Measurements from ENCODE around the gene RERE. TPM values are rescaled to one million over a fixed set of nuclear protein-coding genes. Genes with fewer than 3 reads are reported as not detected.
"Not testable (repeated sequence)": the region's sequence is repeated elsewhere in the genome, so short reads cannot be mapped to it uniquely, and the experiment has no call there.

RERE gene
- total and polyA plus RNA-seq, 2 donors: 69.0 to 168 TPM

DNA sequence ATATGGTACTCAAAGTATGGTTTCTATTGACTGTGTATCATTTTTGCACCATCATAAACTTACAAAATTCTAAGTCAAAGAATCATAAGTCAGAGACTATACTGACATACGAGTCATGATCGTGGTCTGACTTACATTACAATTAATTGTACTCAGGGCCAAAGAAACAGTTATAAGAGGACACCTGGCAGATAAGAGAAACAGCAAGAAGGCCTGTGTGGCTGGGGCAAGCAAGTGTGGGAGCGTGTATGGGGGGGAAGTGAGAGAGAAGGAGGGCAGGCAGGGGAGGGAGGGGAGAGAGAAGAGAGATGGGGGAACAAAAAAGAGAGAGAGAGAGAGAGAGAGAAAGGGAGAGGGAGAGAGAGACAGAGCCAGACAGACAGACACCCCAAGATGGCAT, 70.9 kb downstream of the RERE start:
- DNase-seq (ENCODE audit: extremely low spot score): no peak
- Histone ChIP-seq H3K36me3 (ENCODE audit: insufficient read depth) (no peaks in the 10 kb centered on the region), H3K27ac (ENCODE audit: low read depth) (no peak overlapping the region), H3K4me3 (ENCODE audit: low read depth, low read length) (no peak overlapping the region), H3K4me1 (ENCODE audit: insufficient read depth) (peaks cover 2% of the 10 kb centered on the region)
- WGBS: 85% methylated on average over 3 of the region's 3 CpGs

DNA sequence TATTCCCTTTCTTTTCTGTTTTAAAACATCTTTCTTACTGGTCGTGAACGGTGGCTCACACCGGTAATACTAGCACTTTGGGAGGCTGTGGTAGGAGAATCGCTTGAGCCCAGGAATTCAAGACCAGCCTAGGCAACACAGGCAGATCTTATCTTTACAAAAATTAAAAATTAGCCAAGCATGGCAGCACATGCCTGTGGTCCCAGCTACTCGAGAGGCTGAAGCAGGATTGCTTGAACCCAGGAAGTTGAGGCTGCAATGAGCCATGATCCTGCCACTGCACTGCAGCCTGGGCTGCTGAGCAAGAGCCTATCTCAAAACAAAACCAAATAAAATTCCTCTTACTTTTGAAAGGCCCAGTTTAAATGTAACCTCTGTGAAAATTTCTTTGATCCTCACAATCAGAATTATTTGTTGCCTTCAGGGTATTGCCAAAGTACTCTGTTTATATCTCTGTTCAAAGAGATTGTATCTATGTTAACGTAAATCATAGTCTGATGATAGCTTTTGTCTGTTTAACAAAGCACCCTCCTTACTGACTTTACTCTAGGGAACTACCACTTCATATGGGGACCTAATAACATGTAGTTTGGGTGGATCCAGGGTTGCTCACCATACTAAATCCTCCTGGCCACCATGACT, 71.6 kb downstream of the RERE start:
- 77% methylated on average over 6 of the region's 6 CpGs for WGBS
- no peak for DNase-seq (ENCODE audit: extremely low spot score)

GRCh38 chr1:8745346-8745745, 72.1 kb downstream of the RERE start:
- Histone ChIP-seq H3K36me3 (ENCODE audit: insufficient read depth) (no peaks in the 10 kb centered on the region), H3K4me1 (ENCODE audit: insufficient read depth) (peaks cover 2% of the 10 kb centered on the region), H3K4me3 (ENCODE audit: low read depth, low read length) (no peak overlapping the region), H3K27ac (ENCODE audit: low read depth) (no peak overlapping the region)
- 72% methylated on average over 6 of the region's 6 CpGs for WGBS
- no peak for DNase-seq (ENCODE audit: extremely low spot score)

More for the DNA sequence above, 71.6 kb downstream of the RERE start:
- Histone ChIP-seq H3K36me3 (ENCODE audit: insufficient read depth) (no peaks in the 10 kb centered on the region), H3K27ac (ENCODE audit: low read depth) (no peak overlapping the region), H3K4me1 (ENCODE audit: insufficient read depth) (peaks cover 2% of the 10 kb centered on the region), H3K4me3 (ENCODE audit: low read depth, low read length) (no peak overlapping the region)

DNA sequence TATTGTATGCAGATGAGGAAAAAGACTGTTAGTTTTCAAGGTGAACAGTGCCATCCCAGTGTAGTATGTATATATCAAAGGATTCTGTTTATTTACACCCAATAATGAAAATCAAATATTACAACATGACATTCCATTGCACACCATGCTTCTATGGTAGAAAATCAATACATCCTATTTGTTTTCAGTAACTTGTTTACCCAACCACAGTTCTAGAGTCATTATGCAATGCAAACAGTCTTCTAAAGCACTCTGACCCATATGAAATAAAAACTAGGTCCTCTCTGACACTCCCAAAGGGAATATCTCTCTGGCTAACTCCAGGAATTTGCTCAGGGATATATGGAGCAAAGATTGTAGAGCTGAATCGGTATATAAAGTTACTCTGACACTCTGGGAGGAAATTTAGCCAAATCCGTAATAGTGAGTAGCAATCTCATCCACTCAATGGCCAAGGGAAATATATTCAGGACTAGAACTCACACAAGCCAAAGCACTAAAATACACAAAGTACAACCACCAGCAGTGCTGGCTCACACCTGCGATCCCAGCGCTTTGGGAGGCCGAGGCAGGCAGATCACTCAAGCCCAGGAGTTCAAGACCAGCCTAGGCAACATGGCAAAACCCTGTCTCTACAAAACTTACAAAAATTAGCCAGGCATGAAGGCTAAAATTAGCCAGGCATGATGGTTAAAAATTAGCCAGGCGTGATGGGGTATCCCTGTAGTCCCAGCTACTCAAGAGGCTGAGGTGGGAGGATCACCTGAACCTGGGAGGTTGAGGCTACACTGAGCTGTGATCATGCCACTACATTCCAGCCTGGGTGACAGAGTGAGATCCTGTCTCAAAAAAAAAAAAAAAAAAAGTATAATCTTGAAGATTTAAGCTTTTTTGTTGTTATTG, 75.2 kb downstream of the RERE start:
- no peaks in the 10 kb centered on the region for H3K4me1 ChIP-seq (ENCODE audit: insufficient read depth)
- H3K27ac ChIP-seq (ENCODE audit: low read depth): no peak overlapping the region
- WGBS: 91% methylated on average over 6 of the region's 6 CpGs
- H3K36me3 ChIP-seq (ENCODE audit: insufficient read depth): no peaks in the 10 kb centered on the region
- no peak overlapping the region for H3K4me3 ChIP-seq (ENCODE audit: low read depth, low read length)
- DNase-seq (ENCODE audit: extremely low spot score): no peak

GRCh38 chr1:8740034-8740449, 77.4 kb downstream of the RERE start:
- Histone ChIP-seq H3K36me3 (ENCODE audit: insufficient read depth) (no peaks in the 10 kb centered on the region), H3K4me3 (ENCODE audit: low read depth, low read length) (no peak overlapping the region), H3K4me1 (ENCODE audit: insufficient read depth) (no peaks in the 10 kb centered on the region), H3K27ac (ENCODE audit: low read depth) (no peak overlapping the region)
- no peak for DNase-seq (ENCODE audit: extremely low spot score)

DNA sequence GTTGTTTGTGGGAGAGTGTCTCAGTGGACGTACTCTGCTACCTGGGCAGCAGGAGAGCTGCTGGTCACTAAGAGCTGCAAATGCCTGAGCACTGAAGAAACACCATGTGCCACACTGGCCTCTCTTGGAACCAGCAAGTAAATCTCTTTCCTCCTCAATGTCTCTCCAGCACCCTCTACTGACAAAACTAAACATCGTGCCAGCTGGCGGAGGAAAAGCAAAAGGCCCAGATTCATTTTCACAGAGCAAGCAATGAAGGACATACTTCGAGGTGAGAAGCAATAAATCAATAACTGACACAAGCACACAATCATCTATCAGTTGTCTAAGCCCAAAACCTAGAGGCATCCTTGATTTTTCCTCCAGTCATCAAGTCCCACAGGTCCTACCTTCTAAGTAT, 78.1 kb downstream of the RERE start:
- H3K4me3 ChIP-seq (ENCODE audit: low read depth, low read length): no peak overlapping the region
- H3K4me1 ChIP-seq (ENCODE audit: insufficient read depth): no peaks in the 10 kb centered on the region
- no peak overlapping the region for H3K27ac ChIP-seq (ENCODE audit: low read depth)
- no peaks in the 10 kb centered on the region for H3K36me3 ChIP-seq (ENCODE audit: insufficient read depth)
- 98% methylated on average over 4 of the region's 4 CpGs for WGBS
- no peak for DNase-seq (ENCODE audit: extremely low spot score)

GRCh38 chr1:8736927-8737326, 80.5 kb downstream of the RERE start:
- Histone ChIP-seq H3K36me3 (ENCODE audit: insufficient read depth) (no peaks in the 10 kb centered on the region), H3K27ac (ENCODE audit: low read depth) (no peak overlapping the region), H3K4me1 (ENCODE audit: insufficient read depth) (no peaks in the 10 kb centered on the region), H3K4me3 (ENCODE audit: low read depth, low read length) (no peak overlapping the region)
- no peak for DNase-seq (ENCODE audit: extremely low spot score)

DNA sequence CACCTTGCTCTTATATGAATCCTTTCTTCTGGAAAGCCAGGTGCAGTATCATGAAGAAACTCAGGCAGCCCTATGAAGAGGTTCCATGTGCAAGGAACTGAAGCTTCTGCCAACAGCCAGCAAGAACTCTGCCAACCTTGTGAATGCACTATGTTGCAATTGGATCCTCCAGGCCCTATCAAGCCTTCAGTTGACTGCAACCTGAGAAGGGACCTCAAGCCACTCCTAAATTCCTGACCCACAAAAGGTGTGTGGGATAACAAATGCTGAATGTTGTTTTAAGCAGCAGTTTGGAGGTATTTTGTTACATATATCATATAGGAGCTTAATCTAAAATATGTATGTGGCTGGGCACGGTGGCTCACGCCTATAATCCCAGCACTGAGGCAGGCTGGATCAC, 84.0 kb downstream of the RERE start:
- H3K36me3 ChIP-seq (ENCODE audit: insufficient read depth): no peaks in the 10 kb centered on the region
- WGBS: 86% methylated on average over 2 of the region's 2 CpGs
- H3K4me3 ChIP-seq (ENCODE audit: low read depth, low read length): no peak overlapping the region
- H3K27ac ChIP-seq (ENCODE audit: low read depth): no peak overlapping the region
- no peaks in the 10 kb centered on the region for H3K4me1 ChIP-seq (ENCODE audit: insufficient read depth)
- DNase-seq (ENCODE audit: extremely low spot score): no peak

GRCh38 chr1:8731162-8731561, 86.3 kb downstream of the RERE start:
- 91% methylated on average over 4 of the region's 4 CpGs for WGBS
- no peak for DNase-seq (ENCODE audit: extremely low spot score)
- Histone ChIP-seq H3K36me3 (ENCODE audit: insufficient read depth) (no peaks in the 10 kb centered on the region), H3K4me1 (ENCODE audit: insufficient read depth) (no peaks in the 10 kb centered on the region), H3K4me3 (ENCODE audit: low read depth, low read length) (no peak overlapping the region), H3K27ac (ENCODE audit: low read depth) (no peak overlapping the region)

DNA sequence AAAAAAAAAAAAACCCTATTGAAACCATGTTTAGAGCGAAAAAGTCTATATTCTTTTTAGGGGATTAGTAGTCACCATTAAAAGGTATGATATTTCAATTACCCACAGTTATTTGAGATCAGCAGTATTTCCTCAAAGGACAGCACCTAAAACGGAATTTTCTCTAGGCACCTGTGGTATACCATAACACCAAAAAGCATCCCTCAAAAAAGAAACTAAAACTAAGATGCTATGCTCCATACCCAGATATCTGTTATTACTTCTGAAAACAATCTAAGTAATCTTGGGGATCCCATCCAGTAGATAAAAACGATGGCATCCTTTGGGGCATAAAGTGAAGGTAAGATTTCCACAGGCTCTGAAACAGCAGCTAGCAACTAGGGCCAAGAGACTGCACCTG, 89.0 kb downstream of the RERE start:
- no peak overlapping the region for H3K27ac ChIP-seq (ENCODE audit: low read depth)
- no peaks in the 10 kb centered on the region for H3K4me1 ChIP-seq (ENCODE audit: insufficient read depth)
- WGBS: 75% methylated on average over 3 of the region's 3 CpGs
- H3K36me3 ChIP-seq (ENCODE audit: insufficient read depth): no peaks in the 10 kb centered on the region
- H3K4me3 ChIP-seq (ENCODE audit: low read depth, low read length): no peak overlapping the region
- no peak for DNase-seq (ENCODE audit: extremely low spot score)

- H3K36me3 ChIP-seq (ENCODE audit: insufficient read depth): no peaks in the 10 kb centered on the region
- DNase-seq (ENCODE audit: extremely low spot score): no peak
- H3K27ac ChIP-seq (ENCODE audit: low read depth): no peak overlapping the region
- 34% methylated on average over 4 of the region's 4 CpGs for WGBS
- no peaks in the 10 kb centered on the region for H3K4me1 ChIP-seq (ENCODE audit: insufficient read depth)
- no peak overlapping the region for H3K4me3 ChIP-seq (ENCODE audit: low read depth, low read length)
These were observed 89.6 kb downstream of the RERE start for GRCh38 chr1:8727809-8728213.

DNA sequence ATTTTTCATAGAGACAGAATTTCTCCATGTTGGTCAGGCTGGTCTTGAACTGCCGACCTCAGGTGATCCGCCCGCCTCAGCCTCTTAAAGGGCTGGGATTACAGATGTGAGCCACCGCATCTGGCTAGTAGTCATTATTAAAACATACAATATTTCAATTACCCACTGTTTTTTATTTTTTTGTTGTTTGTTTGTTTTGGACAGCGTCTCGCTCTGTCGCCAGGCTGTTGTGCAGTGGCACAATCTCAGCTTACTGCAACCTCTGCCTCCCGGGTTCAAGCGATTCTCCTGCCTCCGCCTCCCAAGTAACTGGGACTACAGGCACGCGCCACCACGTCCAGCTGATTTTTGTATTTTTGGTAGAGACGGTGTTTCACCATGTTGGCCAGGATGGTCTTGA, 90.1 kb downstream of the RERE start:
- not testable (repeated sequence) for H3K36me3 ChIP-seq (ENCODE audit: insufficient read depth); H3K27ac ChIP-seq (ENCODE audit: low read depth); DNase-seq (ENCODE audit: extremely low spot score); H3K4me1 ChIP-seq (ENCODE audit: insufficient read depth); H3K4me3 ChIP-seq (ENCODE audit: low read depth, low read length)
- WGBS: 97% methylated on average over 14 of the region's 14 CpGs

DNA sequence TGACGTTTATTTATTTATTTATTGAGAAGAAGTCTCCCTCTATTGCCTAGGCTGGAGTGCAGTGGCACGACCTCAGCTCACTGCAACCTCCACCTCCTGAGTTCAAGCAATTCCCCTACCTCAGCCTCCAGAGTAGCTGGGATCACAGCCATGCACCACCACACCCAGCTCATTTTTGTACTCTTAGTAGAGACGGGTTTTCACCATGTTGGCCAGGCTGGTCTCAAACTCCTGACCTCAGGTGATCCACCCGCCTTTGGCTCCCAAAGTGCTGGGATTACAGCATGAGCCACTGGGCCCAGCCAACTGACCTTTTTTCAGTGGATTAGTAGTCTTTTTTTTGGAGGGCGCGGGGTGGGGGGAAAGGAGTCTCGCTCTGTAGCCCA, 90.6 kb downstream of the RERE start:
- WGBS: 64% methylated on average over 7 of the region's 7 CpGs
- not testable (repeated sequence) for H3K36me3 ChIP-seq (ENCODE audit: insufficient read depth); H3K27ac ChIP-seq (ENCODE audit: low read depth); H3K4me3 ChIP-seq (ENCODE audit: low read depth, low read length); DNase-seq (ENCODE audit: extremely low spot score); H3K4me1 ChIP-seq (ENCODE audit: insufficient read depth)

DNA sequence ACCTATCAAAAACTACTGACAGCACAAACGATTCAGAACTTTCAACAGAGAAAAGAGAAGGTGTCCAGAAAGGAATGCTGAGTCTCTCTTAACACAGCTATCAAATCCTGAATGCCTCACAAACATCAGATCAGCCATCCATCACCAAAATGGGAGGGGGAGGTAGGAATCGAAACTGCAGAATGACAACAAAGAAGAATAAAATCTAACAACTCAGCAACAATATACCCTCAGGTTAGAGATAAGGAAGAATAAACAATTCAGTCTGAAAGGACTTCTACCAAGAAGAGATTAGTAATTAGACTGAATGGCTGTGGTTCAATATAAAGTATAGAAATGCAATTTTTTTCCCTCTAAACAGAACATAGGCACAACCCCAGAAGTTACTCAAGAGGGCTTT, 94.4 kb downstream of the RERE start:
- no peaks in the 10 kb centered on the region for H3K36me3 ChIP-seq (ENCODE audit: insufficient read depth)
- WGBS: 53% methylated on average over 2 of the region's 2 CpGs
- DNase-seq (ENCODE audit: extremely low spot score): no peak
- H3K4me3 ChIP-seq (ENCODE audit: low read depth, low read length): no peak overlapping the region
- H3K4me1 ChIP-seq (ENCODE audit: insufficient read depth): no peaks in the 10 kb centered on the region
- H3K27ac ChIP-seq (ENCODE audit: low read depth): no peak overlapping the region
